ENCODE results near the gene CPLANE1. TPM values are rescaled to one million over a fixed set of nuclear protein-coding genes. Genes with fewer than 3 reads are reported as not detected.

Gene CPLANE1
- total and polyA plus RNA-seq, 9 of the 15 experiments (the other 6 are each of a cell fraction or from before 2014, with no cell fraction given), result under 0.01 to 0.27 (median 0.08) TPM; not detected in 2

- intact Hi-C loops (cut with micrococcal nuclease), result no loop called here
- H3K4me3 ChIP-seq, result no peak overlapping the region
- no TSS peak for BruUV-seq (replicated peaks)
- 3% methylated on average over 4 of the region's 4 CpGs for whole genome bisulfite sequencing (ENCODE audit: insufficient coverage, low coverage, missing lambda C conversion rate)
- CTCF ChIA-PET (ENCODE audit: low intra/inter-chr PET ratio), result no interaction called here
- POLR2A ChIA-PET, result no interaction called here
- H3K27ac ChIP-seq (ENCODE audit: extremely low read depth, low read depth, low read length), result no peak overlapping the region
- 0 out of 5 replicates have a peak, but pooled peaks cover 0 to 2% of the 10 kb centered on the region in 2 experiments for H3K4me1 ChIP-seq (replicated peaks in 1 of 2; ENCODE audit: control insufficient read depth in 2 of 2, insufficient read depth in 2 of 2, low read length in 2 of 2)
- no peaks in the 10 kb centered on the region for H3K9me1 ChIP-seq (ENCODE audit: control insufficient read depth, insufficient read depth, low read length)
- no peaks in the 10 kb centered on the region for H3K9me3 ChIP-seq (replicated peaks; ENCODE audit: control insufficient read depth, insufficient read depth, low read depth, low read length)
- no peak overlapping the region for H3K9ac ChIP-seq (ENCODE audit: insufficient read depth in 1 of 2, low read depth in 2 of 2, low read length in 2 of 2)
- TF ChIP-seq MLX (CRISPR knock-in tag; conservative IDR thresholded peaks at IDR 0.05) (no peak), ZNF316 (IDR thresholded peaks at IDR 0.05) (peak; percentile 56), TCF3 (CRISPR knock-in tag; IDR thresholded peaks at IDR 0.05) (no peak)
- H3K79me2 ChIP-seq (ENCODE audit: control insufficient read depth, insufficient read depth, low read length), result no peaks in the 10 kb centered on the region
- H3K27me3 ChIP-seq (ENCODE audit: control insufficient read depth in 2 of 2, insufficient read depth in 2 of 2, low read length in 2 of 2), result peaks cover 0 to 3% of the 10 kb centered on the region in 2 experiments; a peak in 1 of 5 replicates
- DNase-seq (ENCODE audit: extremely low read depth in 1 of 4, low spot score in 3 of 4), result no peak
- no peak overlapping the region for H3K4me2 ChIP-seq (ENCODE audit: insufficient read depth, low read length)
- no peak for FAIRE-seq
- in situ Hi-C loops (cut with MboI), result no loop called here
- no peaks in the 10 kb centered on the region for H3K36me3 ChIP-seq (ENCODE audit: control insufficient read depth, insufficient read depth, low read length)
- ATAC-seq, result no peak
- H2AFZ ChIP-seq (ENCODE audit: low read depth, low read length), result no peak overlapping the region
- no peaks in the 10 kb centered on the region for H4K20me1 ChIP-seq (replicated peaks; ENCODE audit: control insufficient read depth, insufficient read depth, low read length)
Measured at GRCh38 chr5:37184748-37185364, 64.3 kb downstream of the CPLANE1 start.

- WGBS (ENCODE audit: insufficient coverage, low coverage, missing lambda C conversion rate), result 3% methylated on average over 1 of the region's 1 CpG
Measured at GRCh38 chr5:37182667-37183066, 66.5 kb downstream of the CPLANE1 start.

More at GRCh38 chr5:37182667-37183066, 66.5 kb downstream of the CPLANE1 start:
- Histone ChIP-seq H3K4me1 (replicated peaks in 1 of 2; ENCODE audit: control insufficient read depth in 2 of 2, insufficient read depth in 2 of 2, low read length in 2 of 2) (0 out of 5 replicates have a peak, but pooled peaks cover 0 to 2% of the 10 kb centered on the region in 2 experiments), H3K27me3 (ENCODE audit: control insufficient read depth in 2 of 2, insufficient read depth in 2 of 2, low read length in 2 of 2) (peaks cover 0 to 3% of the 10 kb centered on the region in 2 experiments; a peak in 1 of 5 replicates), H2AFZ (ENCODE audit: low read depth, low read length) (no peak overlapping the region), H3K79me2 (ENCODE audit: control insufficient read depth, insufficient read depth, low read length) (no peaks in the 10 kb centered on the region), H3K9me3 (replicated peaks; ENCODE audit: control insufficient read depth, insufficient read depth, low read depth, low read length) (no peaks in the 10 kb centered on the region), H3K9me1 (ENCODE audit: control insufficient read depth, insufficient read depth, low read length) (no peaks in the 10 kb centered on the region), H3K4me2 (ENCODE audit: insufficient read depth, low read length) (no peak overlapping the region), H3K4me3 (no peak overlapping the region), H4K20me1 (replicated peaks; ENCODE audit: control insufficient read depth, insufficient read depth, low read length) (no peaks in the 10 kb centered on the region), H3K27ac (ENCODE audit: extremely low read depth, low read depth, low read length) (no peak overlapping the region), H3K9ac (ENCODE audit: insufficient read depth in 1 of 2, low read depth in 2 of 2, low read length in 2 of 2) (no peak overlapping the region), H3K36me3 (ENCODE audit: control insufficient read depth, insufficient read depth, low read length) (no peaks in the 10 kb centered on the region)
- DNase-seq (ENCODE audit: extremely low read depth in 1 of 4, low spot score in 3 of 4) (no peak), FAIRE-seq (no peak), ATAC-seq (no peak)
- no peak for TF ChIP-seq NFE2L1 (tag; IDR thresholded peaks at IDR 0.05; ENCODE audit: borderline replicate concordance, low read depth)
- no peak for TF ChIP-seq POLR3A (IDR thresholded peaks at IDR 0.05; ENCODE audit: borderline replicate concordance, extremely low read depth, insufficient read depth, insufficient read length)
- no peak for TF ChIP-seq TBL1XR1 (IDR thresholded peaks at IDR 0.05; ENCODE audit: low read length in 2 of 2)
- TF ChIP-seq FOXO4 (CRISPR knock-in tag; IDR thresholded peaks at IDR 0.05), result no peak
- no peak for TF ChIP-seq NKRF (IDR thresholded peaks at IDR 0.05; ENCODE audit: borderline replicate concordance)
- TF ChIP-seq HDAC2 (IDR thresholded peaks at IDR 0.05), result no peak
- BruUV-seq (replicated peaks), result no TSS peak
- intact Hi-C loops (cut with micrococcal nuclease), result no loop called here
- ChIA-PET CTCF (ENCODE audit: low intra/inter-chr PET ratio) (no interaction called here), POLR2A (interaction anchor here (1.0 kb wide), 1 partner anchor 14 kb away, joined by 7 read pairs; no protein-coding TSS in a partner anchor)
- in situ Hi-C loops (cut with MboI), result no loop called here
